Measurements from ENCODE around the gene GLG1.
"Not testable (repeated sequence)": the region's sequence is repeated elsewhere in the genome, so short reads cannot be mapped to it uniquely, and the experiment has no call there.

The GLG1 gene

GRCh38 chr16:74574146-74574545 is 32.8 kb downstream of the GLG1 start:
- no peak for DNase-seq
- no peak for ATAC-seq

- no peak for ATAC-seq
- no peak for DNase-seq
Measured at GRCh38 chr16:74573622-74574021, 33.3 kb downstream of the GLG1 start.

- no peak for ATAC-seq
- DNase-seq: no peak
Measured at GRCh38 chr16:74570412-74571301, 36.3 kb downstream of the GLG1 start.

- DNase-seq: no peak
- peak; percentile 63 for ATAC-seq
Measured at GRCh38 chr16:74568961-74569631, 37.8 kb downstream of the GLG1 start.

GRCh38 chr16:74567901-74568300 is 39.0 kb downstream of the GLG1 start:
- ATAC-seq (no peak), DNase-seq (no peak)

GRCh38 chr16:74565378-74565777 is 41.5 kb downstream of the GLG1 start:
- DNase-seq (no peak), ATAC-seq (no peak)

GRCh38 chr16:74564451-74564984 is 42.4 kb downstream of the GLG1 start:
- ATAC-seq (no peak), DNase-seq (no peak)

GRCh38 chr16:74563828-74564263 is 43.1 kb downstream of the GLG1 start:
- DNase-seq: peak; percentile 41
- peak; percentile 54 for ATAC-seq

GRCh38 chr16:74562117-74562516 is 44.8 kb downstream of the GLG1 start:
- no peak for DNase-seq

GRCh38 chr16:74561626-74562025 is 45.3 kb downstream of the GLG1 start:
- DNase-seq (no peak), ATAC-seq (no peak)

More at GRCh38 chr16:74562117-74562516, 44.8 kb downstream of the GLG1 start:
- ATAC-seq: no peak

GRCh38 chr16:74560912-74561311 is 46.0 kb downstream of the GLG1 start:
- ATAC-seq (no peak), DNase-seq (no peak)

- DNase-seq (no peak), ATAC-seq (no peak)
Measured at GRCh38 chr16:74558873-74559272, 48.0 kb downstream of the GLG1 start.

GRCh38 chr16:74557275-74557674 is 49.6 kb downstream of the GLG1 start:
- DNase-seq (no peak), ATAC-seq (peak; percentile 45)

GRCh38 chr16:74556375-74556922 is 50.5 kb downstream of the GLG1 start:
- ATAC-seq: no peak
- DNase-seq: no peak

- not testable (repeated sequence) for DNase-seq, ATAC-seq
Measured at GRCh38 chr16:74552357-74552756, 54.6 kb downstream of the GLG1 start.

- not testable (repeated sequence) for DNase-seq, ATAC-seq
Measured at GRCh38 chr16:74550227-74551019, 56.5 kb downstream of the GLG1 start.

- not testable (repeated sequence) for DNase-seq, ATAC-seq
Measured at GRCh38 chr16:74546112-74546511, 60.8 kb downstream of the GLG1 start.

- not testable (repeated sequence) for ATAC-seq, DNase-seq
Measured at GRCh38 chr16:74542911-74543578, 63.9 kb downstream of the GLG1 start.

GRCh38 chr16:74540663-74541062 is 66.3 kb downstream of the GLG1 start:
- not testable (repeated sequence) for ATAC-seq, DNase-seq

- DNase-seq: not testable (repeated sequence)
- peak; percentile 72 for ATAC-seq
Measured at GRCh38 chr16:74538801-74539200, 68.1 kb downstream of the GLG1 start.

- not testable (repeated sequence) for DNase-seq, ATAC-seq
Measured at GRCh38 chr16:74537746-74538145, 69.2 kb downstream of the GLG1 start.

Measured in stimulated activated naive CD8-positive, alpha-beta T cell treated with anti-CD3 and anti-CD28 coated beads, Interleukin-15, Interleukin-2, amounts not matched to agents 100 U/mL and 50 U/mL, for 24 hours (primary cell).